A673 (cell line): ENCODE data around the gene RASA4B.
"Not testable (repeated sequence)": the region's sequence is repeated elsewhere in the genome, so short reads cannot be mapped to it uniquely, and the experiment has no call there.

Source experiments
- CTCF ChIP-seq: fragments of 300-800, 200-600 bp; sonication (generic); conservative IDR thresholded peaks from 2 replicates; pipeline ENCODE4 v1.5.1; 2017; ENCODE audit warnings: low read depth, mild to moderate bottlenecking, antibody characterized with exemption, low read length, moderate library complexity, mixed read lengths
- EZH2 ChIP-seq: fragments of 200-600 bp; sonication (generic); IDR thresholded peaks from 2 replicates; pipeline ENCODE4 v1.6.1; 2017; ENCODE audit warnings: borderline replicate concordance, low read depth, mild to moderate bottlenecking, mixed read lengths, antibody characterized with exemption, low read length; ENCODE audit not compliant: poor library complexity, severe bottlenecking

- not testable (repeated sequence) for TF ChIP-seq CTCF, EZH2
These were observed 14.6 kb upstream of the RASA4B start for GRCh38 chr7:102532127-102532526.
